ENCODE measurements around the gene LEPROT. TPM values are rescaled to one million over a fixed set of nuclear protein-coding genes. Genes with fewer than 3 reads are reported as not detected.

The LEPROT gene
- polyA plus RNA-seq, 1 donor from 2014 or later = 39.2 TPM

- no peak overlapping the region for H3K4me3 ChIP-seq (ENCODE audit: low read length)
- no peaks in the 10 kb centered on the region for H3K27me3 ChIP-seq (ENCODE audit: insufficient read depth, low read depth, low read length)
- H3K79me2 ChIP-seq (replicated peaks; ENCODE audit: insufficient read depth, low read length) = no peaks in the 10 kb centered on the region
- TF ChIP-seq CTCF (IDR thresholded peaks at IDR 0.05; ENCODE audit: poor library complexity, severe bottlenecking) (no peak), EZH2 (IDR thresholded peaks at IDR 0.05; ENCODE audit: borderline replicate concordance, insufficient read depth, low read length, poor library complexity, severe bottlenecking) (no peak)
- H4K20me1 ChIP-seq (ENCODE audit: insufficient read depth) = no peaks in the 10 kb centered on the region
- no peak overlapping the region for H3K9ac ChIP-seq (ENCODE audit: low read length)
- no peak overlapping the region for H2AFZ ChIP-seq (ENCODE audit: low read depth, low read length)
- H3K4me2 ChIP-seq (ENCODE audit: low read length) = no peak overlapping the region
- H3K36me3 ChIP-seq (ENCODE audit: insufficient read depth, low read length) = no peaks in the 10 kb centered on the region
- H3K9me3 ChIP-seq (ENCODE audit: low read length) = no peaks in the 10 kb centered on the region
- H3K9me2 ChIP-seq (ENCODE audit: insufficient read depth, low read length) = no peaks in the 10 kb centered on the region
- no peak overlapping the region for H3K27ac ChIP-seq (ENCODE audit: low read length)
- H3F3A ChIP-seq (ENCODE audit: insufficient read depth, low read length, poor library complexity, severe bottlenecking) = no peaks in the 10 kb centered on the region
Measured at GRCh38 chr1:65442442-65442841, 22.0 kb downstream of the LEPROT start.

- no peaks in the 10 kb centered on the region for H3K27me3 ChIP-seq (ENCODE audit: insufficient read depth, low read depth, low read length)
- no peaks in the 10 kb centered on the region for H3K9me3 ChIP-seq (ENCODE audit: low read length)
- no peaks in the 10 kb centered on the region for H3K36me3 ChIP-seq (ENCODE audit: insufficient read depth, low read length)
- H3K79me2 ChIP-seq (replicated peaks; ENCODE audit: insufficient read depth, low read length) = no peaks in the 10 kb centered on the region
- no peak overlapping the region for H3K27ac ChIP-seq (ENCODE audit: low read length)
- H3F3A ChIP-seq (ENCODE audit: insufficient read depth, low read length, poor library complexity, severe bottlenecking) = no peaks in the 10 kb centered on the region
- no peak overlapping the region for H3K4me3 ChIP-seq (ENCODE audit: low read length)
- TF ChIP-seq REST (IDR thresholded peaks at IDR 0.05; ENCODE audit: borderline replicate concordance) = no peak
- TF ChIP-seq RAD21 (conservative IDR thresholded peaks at IDR 0.05) = no peak
- no peak for TF ChIP-seq SMC3 (conservative IDR thresholded peaks at IDR 0.05; ENCODE audit: poor library complexity)
- no peak for TF ChIP-seq EP300 (conservative IDR thresholded peaks at IDR 0.05; ENCODE audit: poor library complexity, severe bottlenecking)
- no peak for TF ChIP-seq EZH2 (IDR thresholded peaks at IDR 0.05; ENCODE audit: borderline replicate concordance, insufficient read depth, low read length, poor library complexity, severe bottlenecking)
- no peak for TF ChIP-seq POLR2AphosphoS5 (IDR thresholded peaks at IDR 0.05)
- TF ChIP-seq CTCF (IDR thresholded peaks at IDR 0.05; ENCODE audit: poor library complexity, severe bottlenecking) = no peak
- TF ChIP-seq TAF1 (IDR thresholded peaks at IDR 0.05; ENCODE audit: low read depth) = no peak
- H4K20me1 ChIP-seq (ENCODE audit: insufficient read depth) = no peaks in the 10 kb centered on the region
- no peak overlapping the region for H2AFZ ChIP-seq (ENCODE audit: low read depth, low read length)
- no peak overlapping the region for H3K4me2 ChIP-seq (ENCODE audit: low read length)
- H3K9me2 ChIP-seq (ENCODE audit: insufficient read depth, low read length) = no peaks in the 10 kb centered on the region
- no peak overlapping the region for H3K9ac ChIP-seq (ENCODE audit: low read length)
Measured at GRCh38 chr1:65443647-65444046, 23.2 kb downstream of the LEPROT start.

All from neural cell (in vitro differentiated cells).